NCI-H2227 (cell line): ENCODE results near the gene FOXO3.
A peak's percentile ranks its signal among the peaks of the same experiment; 100 is the strongest.
"Not testable (repeated sequence)": the region's sequence is repeated elsewhere in the genome, so short reads cannot be mapped to it uniquely, and the experiment has no call there.

ENCODE experiments used
- DNase-seq: peaks from one replicate; lab custom pipeline; 2025; ENCODE audit not compliant: unreplicated experiment; lab: John Stamatoyannopoulos, UW

The FOXO3 gene

GRCh38 chr6:108681721-108682120 lies 121.0 kb downstream of the FOXO3 start:
- DNase-seq: not testable (repeated sequence)

- not testable (repeated sequence) for DNase-seq
Measured at GRCh38 chr6:108682383-108683119, 121.8 kb downstream of the FOXO3 start.

GRCh38 chr6:108683976-108684375 lies 123.3 kb downstream of the FOXO3 start:
- not testable (repeated sequence) for DNase-seq

- no peak for DNase-seq
Measured at GRCh38 chr6:108684771-108685329, 124.1 kb downstream of the FOXO3 start.

GRCh38 chr6:108685970-108686369 lies 125.3 kb downstream of the FOXO3 start:
- DNase-seq: no peak

GRCh38 chr6:108686896-108687295 lies 126.2 kb downstream of the FOXO3 start:
- DNase-seq: no peak

GRCh38 chr6:108687921-108688320 lies 127.2 kb downstream of the FOXO3 start:
- no peak for DNase-seq

DNA sequence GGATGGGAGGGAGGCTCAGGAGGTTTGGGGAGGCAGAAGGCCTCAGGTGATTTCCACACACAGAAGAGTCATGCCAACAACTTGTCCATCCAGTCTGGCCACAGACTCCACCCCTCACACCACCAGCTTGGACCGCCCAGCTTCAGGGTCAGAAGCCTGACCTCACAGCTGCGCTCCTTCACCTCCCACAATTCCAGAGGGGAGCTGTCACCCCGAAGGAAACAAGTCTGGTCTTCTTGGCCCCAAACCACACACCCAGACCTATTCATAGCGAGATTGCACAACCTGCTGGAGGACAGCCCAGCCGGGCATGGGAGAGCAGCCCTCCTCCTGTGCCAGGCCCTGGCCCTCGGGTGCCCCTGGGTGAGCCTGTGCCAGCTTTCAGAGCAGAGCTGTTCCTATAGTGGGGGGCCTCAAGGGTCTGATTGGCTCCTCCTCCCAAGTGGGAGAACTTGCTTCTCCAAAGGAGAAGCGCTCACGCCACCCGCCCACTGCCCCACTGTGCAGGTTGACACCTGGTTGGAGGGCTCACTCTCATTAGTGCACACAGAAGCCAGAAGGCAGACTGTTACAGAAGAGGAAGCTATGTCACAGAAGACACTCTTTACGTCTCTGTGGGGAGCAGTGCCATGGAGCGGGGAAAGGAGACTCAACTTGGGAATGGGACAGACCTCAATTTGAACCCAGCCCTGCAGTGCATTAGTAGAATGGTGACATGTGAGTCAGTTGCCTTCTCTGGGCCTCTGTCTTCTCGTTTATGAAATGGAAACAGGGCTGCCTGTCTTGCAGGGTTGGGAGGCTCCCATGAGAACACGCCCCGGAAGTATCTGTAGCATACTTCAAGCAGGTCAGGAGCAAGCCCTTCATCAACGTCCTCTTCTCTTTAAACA lies 128.8 kb downstream of the FOXO3 start:
- no peak for DNase-seq

DNA sequence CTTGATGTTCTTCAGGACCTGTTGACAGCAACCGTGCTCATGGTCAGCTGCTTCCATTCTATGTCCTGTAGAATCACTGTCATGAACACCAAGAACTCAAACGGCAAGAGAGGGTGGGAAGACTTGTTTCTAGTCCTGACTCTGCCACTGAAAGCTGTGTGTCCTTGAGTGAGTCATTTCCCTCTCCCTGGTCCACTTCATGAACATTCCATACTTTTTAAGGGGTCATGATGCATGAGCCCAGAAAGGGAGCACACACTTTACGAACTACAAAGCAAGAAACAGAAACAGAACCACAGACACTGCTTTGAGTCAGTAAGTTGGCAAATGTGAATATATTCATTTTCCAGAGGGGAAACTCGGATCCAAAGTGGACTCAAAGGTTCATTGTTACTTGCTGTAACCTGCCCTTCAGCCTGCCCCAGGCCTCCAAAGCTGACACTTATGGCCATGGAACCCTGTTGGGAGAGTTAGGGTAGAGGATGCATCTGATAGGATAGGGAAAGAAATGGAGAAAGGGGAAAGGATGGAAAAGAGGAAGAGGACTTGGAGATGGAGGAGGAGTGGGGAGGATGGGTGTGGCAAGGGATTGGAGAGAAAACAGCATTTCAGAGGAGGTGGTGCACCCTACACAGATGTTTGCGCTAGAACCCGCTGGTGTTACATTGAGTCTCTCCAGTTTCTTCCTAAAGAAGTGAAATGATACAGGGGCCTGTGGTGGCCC lies 129.8 kb downstream of the FOXO3 start:
- DNase-seq: no peak

DNA sequence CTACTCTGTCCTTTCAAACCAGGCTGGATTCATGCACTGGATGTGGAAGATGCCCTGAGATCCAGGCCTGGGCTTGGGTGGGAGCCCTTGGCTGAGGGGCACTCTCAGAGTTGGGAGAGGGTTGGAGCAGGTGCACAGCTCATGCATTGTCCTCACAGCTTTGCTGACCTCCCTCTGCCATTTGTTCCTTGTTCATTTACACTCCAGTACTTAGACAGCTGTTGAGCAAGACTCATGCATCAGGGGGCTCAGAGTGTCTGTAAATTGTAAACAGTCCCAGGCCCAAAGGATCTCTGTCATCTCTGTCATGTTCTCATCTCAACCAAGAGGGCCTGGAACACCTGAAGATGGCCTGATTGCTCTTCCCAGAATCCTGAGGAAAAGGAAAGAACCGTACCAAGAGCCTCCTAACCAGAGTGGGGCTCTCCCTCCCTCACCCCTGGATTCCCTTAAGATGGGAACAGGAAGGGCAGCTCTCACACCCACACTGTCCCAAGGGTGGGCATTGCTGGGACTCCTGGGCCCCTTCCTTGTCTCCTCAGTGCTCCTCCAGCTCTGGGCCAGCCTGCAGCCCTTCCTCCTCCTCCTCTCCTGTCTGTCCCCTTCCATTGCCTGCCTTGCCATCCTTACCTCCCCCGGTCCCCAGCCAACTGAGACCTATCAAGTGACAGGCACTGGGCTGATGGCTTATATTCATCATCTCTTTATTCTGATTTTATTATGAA lies 132.9 kb downstream of the FOXO3 start:
- DNase-seq: no peak

DNA sequence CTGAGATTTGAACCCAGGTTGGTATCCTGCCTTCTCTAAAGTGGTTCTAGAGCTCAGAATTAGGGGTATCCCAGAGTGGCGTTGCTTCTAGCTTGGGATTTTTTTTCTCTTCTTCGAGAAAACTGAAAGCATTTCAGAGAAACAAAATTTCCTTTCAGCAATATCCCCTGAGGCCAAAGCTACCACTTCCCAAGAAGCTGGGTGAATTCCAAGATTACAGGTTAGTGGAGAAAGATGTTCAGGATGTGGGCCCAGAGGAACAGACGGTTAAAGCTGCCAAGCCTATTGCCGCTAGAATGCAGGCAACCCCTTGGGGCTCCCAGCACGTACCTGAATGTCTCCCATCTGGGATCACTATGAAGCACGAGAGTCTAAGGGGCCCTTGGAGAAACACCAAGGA lies 134.1 kb downstream of the FOXO3 start:
- no peak for DNase-seq

- DNase-seq: no peak
Measured at GRCh38 chr6:108697561-108698161, 136.9 kb downstream of the FOXO3 start.

DNA sequence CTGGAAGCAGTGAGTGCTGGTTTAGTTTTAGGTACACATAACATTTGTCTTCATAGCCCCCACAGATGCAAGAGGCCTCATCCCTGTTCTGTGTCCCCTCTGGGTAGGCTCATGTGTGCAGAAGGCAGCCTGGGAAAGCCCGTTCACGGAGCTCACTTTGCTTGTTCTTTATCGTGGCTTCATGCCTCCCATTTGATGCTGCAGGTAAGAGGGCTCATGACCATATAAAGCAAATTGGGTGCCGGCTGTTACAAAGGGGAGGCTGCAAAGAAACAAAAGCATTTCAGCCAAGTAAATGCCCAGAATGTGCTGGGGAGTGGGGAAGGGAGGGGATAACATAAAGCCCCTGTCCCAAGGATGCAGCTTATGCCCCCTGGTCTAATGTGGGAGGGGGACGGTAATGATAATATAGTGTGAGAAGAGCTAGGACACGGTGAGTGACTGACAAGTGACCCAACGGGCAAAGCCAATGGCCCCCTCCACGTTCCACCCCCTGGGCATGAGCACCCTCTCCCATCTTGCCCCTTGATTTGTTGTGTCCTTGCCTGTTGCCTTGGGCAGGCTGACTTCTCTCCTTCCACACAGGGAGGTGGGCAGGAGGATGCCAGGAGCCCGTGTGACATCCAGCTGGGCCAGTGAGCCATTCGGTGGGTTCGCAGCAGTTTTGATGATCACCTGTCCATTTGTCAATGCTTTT lies 138.0 kb downstream of the FOXO3 start:
- DNase-seq: no peak

- DNase-seq: peak; percentile 89
Measured at GRCh38 chr6:108699290-108700041, 138.7 kb downstream of the FOXO3 start.

GRCh38 chr6:108702106-108702851 lies 141.6 kb downstream of the FOXO3 start:
- DNase-seq: no peak

DNA sequence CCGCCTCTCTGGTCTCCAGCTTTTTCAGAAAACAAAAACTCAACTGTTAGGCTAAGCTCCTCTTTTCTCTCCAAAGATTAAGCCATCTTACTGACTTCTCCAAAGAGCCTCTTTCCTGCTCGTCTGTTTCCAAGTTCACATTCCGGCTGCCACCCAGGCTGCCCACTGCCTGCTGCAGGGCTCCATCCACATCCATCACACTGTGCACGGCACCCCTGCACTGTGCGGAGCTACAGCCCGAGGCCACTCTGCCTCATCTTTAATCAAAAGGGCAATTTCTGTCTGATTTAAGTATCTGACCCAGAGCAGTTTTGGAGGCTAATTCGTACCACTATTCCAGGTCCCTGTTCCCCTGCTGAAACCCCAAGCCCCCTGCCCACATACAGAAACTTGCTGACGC lies 145.9 kb downstream of the FOXO3 start:
- DNase-seq: no peak

DNA sequence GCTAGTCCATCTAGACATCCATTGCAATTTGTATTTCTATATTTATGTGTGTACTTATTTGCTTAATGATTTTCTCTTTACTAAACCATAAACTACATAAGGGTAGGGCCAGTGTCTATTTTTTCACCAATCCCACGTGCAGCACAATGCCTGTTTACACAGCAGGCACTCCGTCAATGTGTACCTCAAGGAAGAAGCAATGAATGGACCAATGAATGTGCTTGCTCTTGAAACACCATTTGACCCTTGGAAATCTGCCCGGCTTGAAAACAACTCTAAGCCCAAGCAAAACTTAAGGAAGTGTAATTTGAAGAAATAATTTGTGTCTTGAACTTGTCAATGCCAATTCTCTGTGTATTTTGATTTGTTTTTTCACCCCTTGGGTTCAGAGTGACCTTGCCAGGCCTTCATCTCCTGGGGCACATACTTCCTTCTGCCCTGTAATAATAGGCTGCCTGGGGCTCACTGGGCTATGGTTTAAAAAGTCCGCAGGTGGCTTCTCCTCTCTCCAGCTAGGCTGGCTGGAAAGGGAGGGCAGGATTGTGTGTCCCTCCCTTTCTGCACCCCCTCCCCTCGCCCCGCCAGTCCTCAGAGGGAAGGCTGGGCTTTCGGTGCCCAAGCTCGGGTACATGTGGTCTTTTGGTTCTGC lies 146.7 kb downstream of the FOXO3 start:
- peak; percentile 71 for DNase-seq

- no peak for DNase-seq
Measured at GRCh38 chr6:108710030-108710429, 149.3 kb downstream of the FOXO3 start.
